ENCODE results near the gene CLDND2. TPM values are rescaled to one million over a fixed set of nuclear protein-coding genes. Genes with fewer than 3 reads are reported as not detected.

The CLDND2 gene
- total and polyA plus RNA-seq, 4 donors: 0.22 to 3.0 TPM; not detected in 2

DNA sequence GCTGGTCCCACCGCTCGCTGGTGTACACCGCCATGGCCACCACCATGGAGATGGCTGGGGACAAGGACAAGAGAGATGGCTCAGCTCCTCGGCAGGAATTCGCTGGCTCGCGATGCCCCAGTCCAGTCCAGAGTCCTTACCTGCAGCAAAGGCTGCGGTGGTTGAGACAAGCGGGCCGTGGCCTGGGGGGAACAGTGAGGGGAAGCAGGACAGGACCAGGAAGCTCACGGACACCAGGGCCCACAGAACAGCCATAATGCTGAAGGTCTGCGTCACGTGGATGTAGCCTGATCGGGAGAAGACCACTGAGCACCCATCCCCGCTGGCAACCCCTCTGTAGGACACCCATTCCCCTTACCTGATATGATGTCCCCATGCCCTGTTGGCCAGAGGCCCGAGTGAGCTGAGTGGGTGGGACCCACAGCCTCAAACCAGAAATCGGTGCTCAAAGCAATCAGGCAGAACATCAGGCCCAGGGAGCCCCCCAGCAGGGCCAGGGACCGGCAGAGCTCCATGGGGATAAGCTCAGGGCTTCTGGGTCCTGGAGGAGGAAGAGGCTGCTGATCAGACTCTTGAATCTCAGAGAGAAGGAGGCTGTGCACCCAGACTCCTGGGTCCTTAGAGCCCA, 3.3 kb upstream of the CLDND2 start:
- peak overlapping the region in 1 of 3 donors; percentile 1 for H3K4me3 ChIP-seq (ENCODE audit: low read depth in 1 of 3, low read length in 3 of 3)
- H3K36me3 ChIP-seq (ENCODE audit: control insufficient read depth in 4 of 4, insufficient read depth in 3 of 4, low read depth in 1 of 4, low read length in 3 of 4): no peaks in the 10 kb centered on the region
- peaks cover 0 to 13% (median 3%) of the 10 kb centered on the region in 4 donors for H3K4me1 ChIP-seq (ENCODE audit: control insufficient read depth in 4 of 4, insufficient read depth in 4 of 4, low read length in 3 of 4)
- 82% methylated on average over 18 of the region's 18 CpGs for WGBS
- peak overlapping the region; percentile 10 to 26 for H3K27ac ChIP-seq (ENCODE audit: low read depth in 1 of 2, low read length in 2 of 2)
- H3K9me3 ChIP-seq (ENCODE audit: control insufficient read depth in 4 of 4, low read length in 3 of 4): no peaks in the 10 kb centered on the region
- TF ChIP-seq HNF4G (IDR thresholded peaks at IDR 0.05) (no peak), HNF4A (conservative IDR thresholded peaks at IDR 0.05) (no peak), TAF1 (conservative IDR thresholded peaks at IDR 0.05) (no peak)
- TF ChIP-seq, protein P1, sequence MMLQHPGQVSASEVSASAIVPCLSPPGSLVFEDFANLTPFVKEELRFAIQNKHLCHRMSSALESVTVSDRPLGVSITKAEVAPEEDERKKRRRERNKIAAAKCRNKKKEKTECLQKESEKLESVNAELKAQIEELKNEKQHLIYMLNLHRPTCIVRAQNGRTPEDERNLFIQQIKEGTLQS (IDR thresholded peaks at IDR 0.05): no peak
- H3K27me3 ChIP-seq (ENCODE audit: control insufficient read depth in 4 of 4, insufficient read depth in 4 of 4, low read length in 3 of 4): no peaks in the 10 kb centered on the region
- DNase-seq (ENCODE audit: low spot score): no peak
- no peak overlapping the region for H3K9ac ChIP-seq (ENCODE audit: low read depth in 1 of 2, low read length in 2 of 2)

DNA sequence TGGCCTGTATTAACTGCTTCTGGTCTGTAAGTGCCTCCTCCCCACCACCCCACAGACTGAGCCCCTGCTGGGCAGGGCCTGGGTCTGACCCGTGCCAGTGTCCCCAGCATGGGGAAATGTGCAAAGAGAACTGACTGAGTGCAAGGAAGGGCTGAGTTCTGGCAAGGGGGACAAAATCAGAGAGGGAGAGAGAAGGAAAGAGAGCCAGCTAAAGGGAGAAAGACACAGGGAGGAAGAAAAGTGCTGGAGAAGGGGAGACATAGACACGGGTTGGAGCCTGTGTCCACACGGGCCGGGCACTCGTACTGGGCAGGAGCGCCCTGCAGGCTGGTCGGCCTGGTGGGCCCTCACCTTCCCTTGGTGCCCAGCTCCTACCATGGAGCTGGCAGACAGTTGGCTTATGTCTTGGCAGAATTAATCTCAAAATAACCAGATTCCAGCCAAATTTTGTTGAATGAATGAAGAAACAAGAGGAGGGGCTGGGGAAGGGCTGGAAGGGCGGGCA, 2.4 kb upstream of the CLDND2 start:
- Histone ChIP-seq H3K27ac (ENCODE audit: low read depth in 1 of 2, low read length in 2 of 2) (no peak overlapping the region), H3K4me3 (ENCODE audit: low read depth in 1 of 3, low read length in 3 of 3) (peak overlapping the region in 1 of 3 donors; percentile 5), H3K9me3 (ENCODE audit: control insufficient read depth in 4 of 4, low read length in 3 of 4) (no peaks in the 10 kb centered on the region), H3K36me3 (ENCODE audit: control insufficient read depth in 4 of 4, insufficient read depth in 3 of 4, low read depth in 1 of 4, low read length in 3 of 4) (no peaks in the 10 kb centered on the region), H3K9ac (ENCODE audit: low read depth in 1 of 2, low read length in 2 of 2) (no peak overlapping the region), H3K4me1 (ENCODE audit: control insufficient read depth in 4 of 4, insufficient read depth in 4 of 4, low read length in 3 of 4) (peaks cover 0 to 13% (median 5%) of the 10 kb centered on the region in 4 donors), H3K27me3 (ENCODE audit: control insufficient read depth in 4 of 4, insufficient read depth in 4 of 4, low read length in 3 of 4) (no peaks in the 10 kb centered on the region)
- no peak for DNase-seq (ENCODE audit: low spot score)
- no peak for TF ChIP-seq TAF1 (conservative IDR thresholded peaks at IDR 0.05)
- TF ChIP-seq, protein P2, sequence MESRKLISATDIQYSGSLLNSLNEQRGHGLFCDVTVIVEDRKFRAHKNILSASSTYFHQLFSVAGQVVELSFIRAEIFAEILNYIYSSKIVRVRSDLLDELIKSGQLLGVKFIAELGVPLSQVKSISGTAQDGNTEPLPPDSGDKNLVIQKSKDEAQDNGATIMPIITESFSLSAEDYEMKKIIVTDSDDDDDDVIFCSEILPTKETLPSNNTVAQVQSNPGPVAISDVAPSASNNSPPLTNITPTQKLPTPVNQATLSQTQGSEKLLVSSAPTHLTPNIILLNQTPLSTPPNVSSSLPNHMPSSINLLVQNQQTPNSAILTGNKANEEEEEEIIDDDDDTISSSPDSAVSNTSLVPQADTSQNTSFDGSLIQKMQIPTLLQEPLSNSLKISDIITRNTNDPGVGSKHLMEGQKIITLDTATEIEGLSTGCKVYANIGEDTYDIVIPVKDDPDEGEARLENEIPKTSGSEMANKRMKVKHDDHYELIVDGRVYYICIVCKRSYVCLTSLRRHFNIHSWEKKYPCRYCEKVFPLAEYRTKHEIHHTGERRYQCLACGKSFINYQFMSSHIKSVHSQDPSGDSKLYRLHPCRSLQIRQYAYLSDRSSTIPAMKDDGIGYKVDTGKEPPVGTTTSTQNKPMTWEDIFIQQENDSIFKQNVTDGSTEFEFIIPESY (IDR thresholded peaks at IDR 0.05): no peak
- TF ChIP-seq SP1 (IDR thresholded peaks at IDR 0.05): no peak
- no peak for TF ChIP-seq RAD21 (IDR thresholded peaks at IDR 0.05)
- TF ChIP-seq, protein P1 (IDR thresholded peaks at IDR 0.05): no peak
- no peak for TF ChIP-seq JUND (IDR thresholded peaks at IDR 0.05)
- TF ChIP-seq EGR1 (IDR thresholded peaks at IDR 0.05; ENCODE audit: low read depth in 2 of 2): no peak
- no peak for TF ChIP-seq NR2F2 (IDR thresholded peaks at IDR 0.05)
- TF ChIP-seq, protein P3, sequence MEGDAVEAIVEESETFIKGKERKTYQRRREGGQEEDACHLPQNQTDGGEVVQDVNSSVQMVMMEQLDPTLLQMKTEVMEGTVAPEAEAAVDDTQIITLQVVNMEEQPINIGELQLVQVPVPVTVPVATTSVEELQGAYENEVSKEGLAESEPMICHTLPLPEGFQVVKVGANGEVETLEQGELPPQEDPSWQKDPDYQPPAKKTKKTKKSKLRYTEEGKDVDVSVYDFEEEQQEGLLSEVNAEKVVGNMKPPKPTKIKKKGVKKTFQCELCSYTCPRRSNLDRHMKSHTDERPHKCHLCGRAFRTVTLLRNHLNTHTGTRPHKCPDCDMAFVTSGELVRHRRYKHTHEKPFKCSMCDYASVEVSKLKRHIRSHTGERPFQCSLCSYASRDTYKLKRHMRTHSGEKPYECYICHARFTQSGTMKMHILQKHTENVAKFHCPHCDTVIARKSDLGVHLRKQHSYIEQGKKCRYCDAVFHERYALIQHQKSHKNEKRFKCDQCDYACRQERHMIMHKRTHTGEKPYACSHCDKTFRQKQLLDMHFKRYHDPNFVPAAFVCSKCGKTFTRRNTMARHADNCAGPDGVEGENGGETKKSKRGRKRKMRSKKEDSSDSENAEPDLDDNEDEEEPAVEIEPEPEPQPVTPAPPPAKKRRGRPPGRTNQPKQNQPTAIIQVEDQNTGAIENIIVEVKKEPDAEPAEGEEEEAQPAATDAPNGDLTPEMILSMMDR (IDR thresholded peaks at IDR 0.05; ENCODE audit: low read depth, low read length, missing input control): no peak
- TF ChIP-seq HNF4G (IDR thresholded peaks at IDR 0.05): no peak
- TF ChIP-seq YY1 (IDR thresholded peaks at IDR 0.05): no peak
- TF ChIP-seq, protein P4, sequence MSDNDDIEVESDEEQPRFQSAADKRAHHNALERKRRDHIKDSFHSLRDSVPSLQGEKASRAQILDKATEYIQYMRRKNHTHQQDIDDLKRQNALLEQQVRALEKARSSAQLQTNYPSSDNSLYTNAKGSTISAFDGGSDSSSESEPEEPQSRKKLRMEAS (IDR thresholded peaks at IDR 0.05): no peak
- TF ChIP-seq RXRA (IDR thresholded peaks at IDR 0.05): no peak
- TF ChIP-seq, protein P5, sequence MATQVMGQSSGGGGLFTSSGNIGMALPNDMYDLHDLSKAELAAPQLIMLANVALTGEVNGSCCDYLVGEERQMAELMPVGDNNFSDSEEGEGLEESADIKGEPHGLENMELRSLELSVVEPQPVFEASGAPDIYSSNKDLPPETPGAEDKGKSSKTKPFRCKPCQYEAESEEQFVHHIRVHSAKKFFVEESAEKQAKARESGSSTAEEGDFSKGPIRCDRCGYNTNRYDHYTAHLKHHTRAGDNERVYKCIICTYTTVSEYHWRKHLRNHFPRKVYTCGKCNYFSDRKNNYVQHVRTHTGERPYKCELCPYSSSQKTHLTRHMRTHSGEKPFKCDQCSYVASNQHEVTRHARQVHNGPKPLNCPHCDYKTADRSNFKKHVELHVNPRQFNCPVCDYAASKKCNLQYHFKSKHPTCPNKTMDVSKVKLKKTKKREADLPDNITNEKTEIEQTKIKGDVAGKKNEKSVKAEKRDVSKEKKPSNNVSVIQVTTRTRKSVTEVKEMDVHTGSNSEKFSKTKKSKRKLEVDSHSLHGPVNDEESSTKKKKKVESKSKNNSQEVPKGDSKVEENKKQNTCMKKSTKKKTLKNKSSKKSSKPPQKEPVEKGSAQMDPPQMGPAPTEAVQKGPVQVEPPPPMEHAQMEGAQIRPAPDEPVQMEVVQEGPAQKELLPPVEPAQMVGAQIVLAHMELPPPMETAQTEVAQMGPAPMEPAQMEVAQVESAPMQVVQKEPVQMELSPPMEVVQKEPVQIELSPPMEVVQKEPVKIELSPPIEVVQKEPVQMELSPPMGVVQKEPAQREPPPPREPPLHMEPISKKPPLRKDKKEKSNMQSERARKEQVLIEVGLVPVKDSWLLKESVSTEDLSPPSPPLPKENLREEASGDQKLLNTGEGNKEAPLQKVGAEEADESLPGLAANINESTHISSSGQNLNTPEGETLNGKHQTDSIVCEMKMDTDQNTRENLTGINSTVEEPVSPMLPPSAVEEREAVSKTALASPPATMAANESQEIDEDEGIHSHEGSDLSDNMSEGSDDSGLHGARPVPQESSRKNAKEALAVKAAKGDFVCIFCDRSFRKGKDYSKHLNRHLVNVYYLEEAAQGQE (IDR thresholded peaks at IDR 0.05): no peak
- 79% methylated on average over 8 of the region's 8 CpGs for WGBS
